WI38 (cell line): ENCODE results near the gene CUX1.

Experiments used
- H3K4me3 ChIP-seq: 2 replicates; pipeline ENCODE4 v1.5.1; 2011; ENCODE audit warnings: low read depth, mild to moderate bottlenecking, control low read depth, low read length
- TF ChIP-seq, protein P1 (sequence below): IDR thresholded peaks from 2 replicates; pipeline ENCODE4 v1.5.1; 2012; ENCODE audit warnings: low read depth, mild to moderate bottlenecking, control low read depth, low read length

Gene CUX1

DNA sequence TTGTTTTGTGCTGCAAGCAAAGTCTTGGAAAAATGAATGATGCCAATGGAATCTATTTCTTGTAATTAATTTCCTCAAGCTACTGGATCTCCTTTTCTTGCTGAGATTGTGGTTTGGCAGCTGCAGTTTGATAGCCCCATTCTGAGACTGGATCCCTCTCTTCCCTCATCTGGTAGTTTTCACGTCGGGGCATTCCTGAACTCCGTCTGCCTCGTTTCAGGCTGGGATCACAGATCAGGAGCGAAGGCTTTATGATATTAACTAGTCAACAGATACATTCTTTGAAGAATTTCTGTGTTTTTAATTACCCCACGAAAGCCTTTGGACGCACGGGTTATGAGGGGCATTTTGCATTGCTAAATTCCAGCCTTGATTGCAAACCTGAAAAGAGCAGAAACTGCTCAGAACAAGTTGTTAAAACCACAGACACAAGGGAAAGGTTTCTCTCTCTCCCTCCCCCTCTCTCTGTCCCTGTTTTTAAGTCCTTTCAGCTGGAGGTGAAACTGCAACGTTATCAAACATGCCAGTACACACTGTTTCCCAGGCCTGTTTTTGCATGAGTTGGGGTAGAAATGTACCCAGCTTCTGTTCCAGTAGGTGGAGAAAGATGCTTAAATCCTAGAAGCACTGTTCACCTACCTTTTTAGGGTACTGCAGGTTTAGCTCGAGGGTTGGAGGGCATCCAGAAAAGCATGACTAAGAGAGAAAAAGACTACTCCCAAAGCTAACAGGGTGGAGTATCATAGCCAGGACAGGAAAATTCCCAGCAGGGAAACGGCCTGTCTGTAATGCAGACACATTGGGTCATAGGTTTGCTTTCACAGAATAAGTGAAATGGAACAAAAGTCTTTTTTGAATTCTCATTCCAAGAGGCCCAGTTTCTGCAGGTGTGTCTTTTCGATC is 124.3 kb downstream of the CUX1 start:
- no peak overlapping the region for H3K4me3 ChIP-seq
- TF ChIP-seq, protein P1, sequence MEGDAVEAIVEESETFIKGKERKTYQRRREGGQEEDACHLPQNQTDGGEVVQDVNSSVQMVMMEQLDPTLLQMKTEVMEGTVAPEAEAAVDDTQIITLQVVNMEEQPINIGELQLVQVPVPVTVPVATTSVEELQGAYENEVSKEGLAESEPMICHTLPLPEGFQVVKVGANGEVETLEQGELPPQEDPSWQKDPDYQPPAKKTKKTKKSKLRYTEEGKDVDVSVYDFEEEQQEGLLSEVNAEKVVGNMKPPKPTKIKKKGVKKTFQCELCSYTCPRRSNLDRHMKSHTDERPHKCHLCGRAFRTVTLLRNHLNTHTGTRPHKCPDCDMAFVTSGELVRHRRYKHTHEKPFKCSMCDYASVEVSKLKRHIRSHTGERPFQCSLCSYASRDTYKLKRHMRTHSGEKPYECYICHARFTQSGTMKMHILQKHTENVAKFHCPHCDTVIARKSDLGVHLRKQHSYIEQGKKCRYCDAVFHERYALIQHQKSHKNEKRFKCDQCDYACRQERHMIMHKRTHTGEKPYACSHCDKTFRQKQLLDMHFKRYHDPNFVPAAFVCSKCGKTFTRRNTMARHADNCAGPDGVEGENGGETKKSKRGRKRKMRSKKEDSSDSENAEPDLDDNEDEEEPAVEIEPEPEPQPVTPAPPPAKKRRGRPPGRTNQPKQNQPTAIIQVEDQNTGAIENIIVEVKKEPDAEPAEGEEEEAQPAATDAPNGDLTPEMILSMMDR, result no peak

- TF ChIP-seq, protein P1, result no peak
- H3K4me3 ChIP-seq, result no peak overlapping the region
These were observed 125.3 kb downstream of the CUX1 start for GRCh38 chr7:101942603-101943210.

DNA sequence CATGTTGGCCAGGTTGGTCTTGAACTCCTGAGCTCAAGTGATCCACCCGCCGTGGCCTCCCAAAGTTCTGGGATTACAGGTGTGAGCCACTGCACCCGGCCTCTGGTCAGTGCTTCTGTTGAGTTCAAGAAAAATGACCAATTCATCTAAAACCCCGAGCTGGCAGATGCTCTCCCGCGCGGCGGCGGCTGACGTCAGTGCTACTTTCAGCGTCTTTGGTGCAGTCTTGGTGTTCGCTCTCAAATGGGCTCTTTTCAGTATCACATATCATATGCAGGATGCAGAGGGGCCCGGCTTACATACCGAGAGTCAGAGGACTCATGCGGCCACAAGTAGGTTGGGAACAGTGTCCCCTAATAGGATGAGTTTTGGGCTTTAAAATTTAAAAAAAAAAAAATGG is 125.9 kb downstream of the CUX1 start:
- TF ChIP-seq, protein P1, result no peak
- H3K4me3 ChIP-seq, result no peak overlapping the region

GRCh38 chr7:101943889-101944600 is 126.6 kb downstream of the CUX1 start:
- no peak overlapping the region for H3K4me3 ChIP-seq
- TF ChIP-seq, protein P1, result no peak

GRCh38 chr7:101944611-101945010 is 127.2 kb downstream of the CUX1 start:
- H3K4me3 ChIP-seq, result no peak overlapping the region
- TF ChIP-seq, protein P1, result no peak

- no peak overlapping the region for H3K4me3 ChIP-seq
- TF ChIP-seq, protein P1, result no peak
These were observed 127.8 kb downstream of the CUX1 start for GRCh38 chr7:101945034-101945758.
